ENCODE measurements around the gene GLYAT.

- TF ChIP-seq POLR2AphosphoS5 (IDR thresholded peaks at IDR 0.05; ENCODE audit: low read depth) (no peak), CTCF (conservative IDR thresholded peaks at IDR 0.05; ENCODE audit: low read depth in 2 of 2) (no peak), REST (IDR thresholded peaks at IDR 0.05; ENCODE audit: unreplicated experiment) (no peak), ZNF462 (CRISPR knock-in tag; IDR thresholded peaks at IDR 0.05) (no peak), EZH2phosphoT487 (IDR thresholded peaks at IDR 0.05; ENCODE audit: unreplicated experiment) (no peak), EZH2 (IDR thresholded peaks at IDR 0.05; ENCODE audit: low read depth, unreplicated experiment) (no peak), JUNB (IDR thresholded peaks at IDR 0.05; ENCODE audit: unreplicated experiment) (no peak), STAT1 (IDR thresholded peaks at IDR 0.05; ENCODE audit: unreplicated experiment) (no peak), ZNF331 (CRISPR knock-in tag; IDR thresholded peaks at IDR 0.05; ENCODE audit: low read depth) (no peak), CREB1 (CRISPR knock-in tag; IDR thresholded peaks at IDR 0.05; ENCODE audit: low read depth) (no peak), ZNF114 (CRISPR knock-in tag; IDR thresholded peaks at IDR 0.05) (no peak), NANOG (IDR thresholded peaks at IDR 0.05; ENCODE audit: borderline replicate concordance) (no peak), ETS1 (IDR thresholded peaks at IDR 0.05) (no peak)
These were observed 8.1 kb upstream of the GLYAT start for GRCh38 chr11:58739725-58740430.

All from GM23338 (cell line).